HG03097 (cell line): Measurements from ENCODE around the gene EPAS1.

ENCODE experiments used
- ATAC-seq: cut with Tn5 transposase; IDR thresholded peaks from one replicate; pipeline ENCODE4 v1.9.1; 2021; ENCODE audit not compliant: unreplicated experiment, low FRiP score

EPAS1 gene

DNA sequence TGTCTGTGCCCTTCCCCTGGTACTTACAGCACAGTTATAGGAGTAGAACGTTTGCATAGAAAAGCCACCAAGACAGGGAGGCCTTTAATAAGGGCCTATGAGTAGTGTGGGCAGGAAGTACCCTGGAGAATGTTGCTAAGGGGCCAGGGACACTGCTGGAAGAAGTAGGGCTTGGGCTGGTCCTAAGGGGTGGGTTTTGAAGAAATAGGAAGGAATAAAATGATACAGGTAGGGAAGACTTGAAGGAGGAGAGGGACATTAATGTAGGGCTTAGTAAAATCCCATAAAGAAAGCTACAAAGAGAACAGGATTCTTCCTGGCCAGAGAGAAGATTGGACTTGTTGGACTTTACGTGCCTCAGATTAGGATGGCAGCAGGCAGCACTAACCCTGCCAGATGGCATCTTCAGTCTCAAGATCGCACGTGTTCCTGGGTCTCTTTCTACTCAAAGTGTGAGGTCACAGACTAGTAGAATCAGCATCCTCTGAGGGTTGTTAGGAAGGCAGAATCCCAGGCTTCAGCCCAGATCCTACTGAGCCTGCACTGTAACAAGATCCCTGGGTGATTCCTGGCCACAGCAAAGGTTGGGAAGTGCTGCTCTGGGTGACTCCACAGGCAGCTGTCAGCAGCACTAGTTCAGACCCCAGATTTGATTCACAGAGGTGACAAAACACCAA, 39.2 kb downstream of the EPAS1 start:
- ATAC-seq: no peak

DNA sequence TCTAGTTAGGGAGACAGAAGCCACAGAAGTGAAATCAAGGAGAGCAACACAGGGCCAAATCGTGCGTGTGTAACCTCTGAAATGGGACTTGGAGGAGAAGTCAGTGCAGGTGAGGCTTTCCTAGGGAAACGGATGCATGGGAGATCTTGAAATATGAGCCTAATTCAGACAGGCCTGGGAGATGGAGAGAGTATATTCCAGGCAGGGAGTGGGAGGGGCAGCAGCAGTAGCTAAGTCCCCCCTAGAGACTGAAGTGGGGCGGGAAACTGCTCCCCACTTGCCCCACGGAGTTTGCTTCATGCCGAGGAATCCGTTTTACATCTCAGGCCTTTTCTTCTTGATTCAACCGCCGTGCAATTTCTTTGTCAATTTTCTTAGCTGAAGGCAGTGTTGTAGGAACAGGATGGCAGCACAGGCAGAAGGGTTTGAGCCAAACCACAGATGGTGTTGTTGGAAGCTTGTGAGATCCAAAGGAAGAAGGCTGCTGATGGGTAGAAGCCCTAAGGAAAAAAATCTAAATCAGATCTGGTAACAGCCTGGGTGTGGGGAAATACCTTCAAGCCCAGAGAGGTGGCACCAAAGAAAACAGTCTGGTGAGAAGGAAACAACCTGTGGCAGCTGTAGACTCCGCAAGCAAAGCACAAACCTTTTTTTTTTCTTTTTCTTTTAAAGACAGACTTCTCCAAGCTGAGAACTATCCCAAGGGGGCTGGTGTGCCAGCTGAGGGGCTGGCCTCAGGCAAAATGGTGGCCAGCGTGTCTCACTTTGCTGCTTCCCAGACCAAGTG, 40.2 kb downstream of the EPAS1 start:
- ATAC-seq: no peak

DNA sequence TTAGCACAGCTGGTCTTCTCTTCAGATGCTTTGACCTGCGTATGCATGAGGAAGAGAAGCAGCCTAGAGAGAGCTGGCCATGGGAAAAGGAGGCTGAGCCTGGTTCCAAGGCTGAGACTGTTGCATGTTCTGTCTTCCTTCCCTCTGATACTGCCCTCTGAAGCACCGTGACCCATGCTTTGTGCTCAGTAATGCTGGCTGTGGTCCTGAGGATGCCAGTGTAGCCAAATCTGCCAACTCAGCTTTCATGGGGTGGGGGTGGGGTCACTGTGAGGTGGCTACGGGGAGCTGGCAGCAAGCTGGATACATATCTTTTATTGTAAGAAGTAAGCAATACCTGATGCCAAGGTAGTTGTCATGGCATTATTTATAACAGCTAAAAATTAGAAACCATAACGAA, 41.5 kb downstream of the EPAS1 start:
- no peak for ATAC-seq

DNA sequence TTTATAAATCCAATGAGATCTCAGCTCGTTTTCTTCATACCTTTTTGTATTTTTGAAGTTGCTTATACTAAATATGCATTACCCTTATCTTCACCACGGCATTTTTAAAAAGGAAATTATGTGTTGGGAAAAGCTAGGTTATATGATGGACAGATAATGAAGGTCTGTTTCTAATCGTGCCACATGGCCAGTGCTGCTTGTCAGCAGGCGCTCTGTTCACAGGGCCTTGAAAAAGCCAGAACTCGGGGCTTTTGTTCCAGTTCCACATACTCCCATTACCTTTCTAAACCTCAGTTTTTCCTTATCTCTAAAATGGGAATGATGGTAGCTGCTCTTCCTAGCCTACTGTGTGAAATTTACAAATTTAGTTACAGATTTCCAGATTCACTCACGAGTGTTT, 42.0 kb downstream of the EPAS1 start:
- ATAC-seq: no peak

DNA sequence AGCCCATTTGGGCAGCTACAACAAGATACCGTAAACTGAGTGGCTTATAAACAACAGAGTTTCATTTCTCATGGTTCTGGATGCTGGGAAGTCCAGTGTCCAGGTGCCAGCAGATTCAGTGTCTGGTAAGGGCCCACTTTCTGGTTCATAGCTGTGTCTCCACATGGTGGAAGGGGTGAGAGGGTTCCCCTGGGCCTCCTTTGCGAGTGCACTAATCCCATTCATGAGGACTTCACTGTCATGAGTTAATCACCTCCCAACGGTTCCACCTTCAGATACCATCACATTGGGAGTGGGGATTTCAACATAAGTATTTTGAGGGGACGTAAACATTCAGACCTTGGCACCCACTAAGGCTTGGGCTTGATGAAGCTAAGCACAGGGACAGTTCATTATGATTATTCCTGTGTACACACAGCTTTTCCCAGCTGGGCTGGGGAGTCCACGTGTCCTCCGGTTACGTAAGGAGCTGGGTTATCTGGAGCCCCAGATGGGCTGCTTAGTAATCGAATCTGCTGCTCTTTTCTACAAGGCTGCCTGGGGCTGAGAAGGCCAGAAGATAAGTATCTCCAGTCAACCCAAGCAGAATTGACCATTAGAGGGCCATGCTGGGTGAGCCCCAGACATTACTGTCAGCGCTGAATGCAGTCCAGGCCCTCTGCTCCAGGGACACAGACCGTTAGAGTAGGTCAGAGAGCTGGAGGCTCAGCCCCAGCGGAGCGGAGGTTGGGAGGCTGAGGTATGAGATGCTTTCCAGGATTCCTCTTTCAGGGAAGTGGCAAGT, 42.7 kb downstream of the EPAS1 start:
- no peak for ATAC-seq

DNA sequence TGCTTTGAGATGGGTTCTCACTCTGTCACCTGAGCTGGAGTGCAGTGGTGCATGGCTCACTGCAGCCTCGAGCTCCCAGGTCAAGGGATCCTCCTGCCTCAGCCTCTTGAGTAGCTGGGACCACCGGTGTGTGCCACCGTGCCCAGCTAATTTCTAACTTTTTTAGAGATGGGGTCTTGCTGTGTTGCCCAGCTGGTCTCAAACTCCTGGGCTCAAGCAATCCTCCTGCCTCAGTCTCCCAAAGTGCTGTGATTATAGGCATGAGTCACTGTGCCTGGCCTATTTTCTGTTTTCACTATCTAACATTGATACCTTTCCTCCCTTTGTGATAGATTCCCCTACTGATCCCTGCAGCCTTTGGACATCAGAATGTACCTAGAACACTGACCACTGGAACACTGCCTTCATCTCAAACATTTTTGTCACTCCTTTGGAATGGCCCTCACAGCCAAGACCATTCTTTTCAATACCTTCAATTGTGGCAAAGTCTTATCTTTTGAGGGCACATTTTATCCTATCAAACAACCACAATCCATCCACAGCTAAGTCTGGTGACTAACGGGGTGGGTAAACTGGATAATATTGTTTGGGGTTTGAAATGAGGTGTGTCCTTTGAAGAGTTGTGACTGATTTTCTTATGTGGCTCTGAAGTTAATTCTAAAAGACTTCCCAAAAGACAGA, 43.7 kb downstream of the EPAS1 start:
- no peak for ATAC-seq

DNA sequence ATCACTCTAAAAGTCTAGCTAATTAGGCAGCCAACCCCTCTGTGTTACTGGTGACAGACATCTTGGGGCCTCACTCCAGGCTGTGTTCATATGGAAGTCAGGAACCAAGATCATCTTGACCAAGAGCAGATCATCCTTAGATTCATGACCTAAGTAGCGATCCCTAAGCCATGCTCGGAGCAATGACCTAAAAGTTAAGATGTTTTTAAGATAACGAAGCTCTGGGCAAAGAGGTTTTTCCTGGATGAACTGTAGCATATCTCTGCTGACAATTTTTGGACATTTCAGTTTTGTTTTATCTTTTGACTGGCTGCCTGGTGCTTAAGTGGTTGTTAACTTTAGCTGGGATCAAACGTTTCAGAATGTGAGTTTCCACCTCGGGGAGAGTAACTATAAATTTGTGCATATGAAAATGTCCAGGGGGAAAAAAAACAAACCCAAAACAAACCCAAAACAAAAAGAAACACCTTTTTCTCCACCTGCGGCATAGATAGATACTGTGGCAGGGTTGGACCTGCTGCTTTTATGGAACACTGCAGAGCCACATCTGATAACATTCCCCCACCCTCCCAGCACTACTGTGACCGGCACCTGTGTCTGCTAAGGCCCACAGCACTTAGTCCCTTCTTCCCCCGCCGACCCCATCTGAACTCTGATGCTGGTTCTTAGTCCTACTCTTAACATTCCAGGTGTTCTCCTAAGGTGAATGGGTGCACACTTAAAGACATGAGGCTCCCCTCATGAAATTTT, 45.5 kb downstream of the EPAS1 start:
- no peak for ATAC-seq

DNA sequence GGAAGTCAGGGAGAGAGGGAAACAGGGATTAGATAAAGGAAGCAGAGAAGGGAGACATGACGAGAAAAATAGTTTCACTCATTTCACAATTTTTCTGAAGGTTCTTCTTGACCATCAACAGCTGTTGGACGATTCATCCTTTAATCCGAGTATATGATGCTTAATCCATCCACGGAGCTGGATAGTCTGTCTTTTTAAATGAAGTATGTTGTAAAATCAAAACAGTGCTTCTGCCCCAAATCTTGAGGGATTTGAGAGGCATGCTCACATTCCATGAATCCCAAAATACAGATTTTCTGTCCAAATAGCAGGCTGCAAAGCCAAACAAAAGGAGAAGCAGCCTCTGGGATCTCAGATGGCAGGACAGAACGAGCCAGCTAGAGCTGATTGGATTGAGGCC, 47.5 kb downstream of the EPAS1 start:
- ATAC-seq: no peak

DNA sequence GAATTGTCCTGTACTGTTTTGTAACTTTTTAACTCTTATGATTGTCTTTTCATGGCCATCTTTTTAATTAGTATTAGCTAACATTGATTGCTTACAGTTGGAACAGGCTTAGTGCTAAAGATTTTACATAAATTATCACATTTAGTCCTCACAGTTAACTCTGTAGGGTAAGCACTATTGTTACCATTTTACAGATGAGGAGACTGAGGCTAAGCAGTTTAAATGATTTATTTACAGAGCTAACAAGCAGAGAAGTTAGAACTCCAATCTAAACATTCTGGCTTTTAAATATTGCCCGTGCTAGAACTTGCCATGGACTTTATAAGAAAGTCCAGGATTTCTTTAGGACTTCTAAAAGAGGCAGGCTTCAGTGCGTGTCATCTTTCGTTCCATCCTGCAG, 48.6 kb downstream of the EPAS1 start:
- no peak for ATAC-seq

DNA sequence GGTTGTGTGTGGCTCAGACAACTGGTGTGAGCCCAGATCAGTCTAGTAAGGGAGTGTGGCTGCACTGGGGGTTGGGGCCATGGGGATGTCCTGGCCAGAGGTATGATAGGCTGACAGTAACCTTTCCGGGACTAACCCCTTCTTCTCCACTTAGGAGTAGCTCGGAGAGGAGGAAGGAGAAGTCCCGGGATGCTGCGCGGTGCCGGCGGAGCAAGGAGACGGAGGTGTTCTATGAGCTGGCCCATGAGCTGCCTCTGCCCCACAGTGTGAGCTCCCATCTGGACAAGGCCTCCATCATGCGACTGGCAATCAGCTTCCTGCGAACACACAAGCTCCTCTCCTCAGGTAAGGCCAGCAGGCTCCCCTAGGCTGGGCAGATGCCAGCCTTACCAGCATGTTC, 49.5 kb downstream of the EPAS1 start:
- ATAC-seq: no peak

DNA sequence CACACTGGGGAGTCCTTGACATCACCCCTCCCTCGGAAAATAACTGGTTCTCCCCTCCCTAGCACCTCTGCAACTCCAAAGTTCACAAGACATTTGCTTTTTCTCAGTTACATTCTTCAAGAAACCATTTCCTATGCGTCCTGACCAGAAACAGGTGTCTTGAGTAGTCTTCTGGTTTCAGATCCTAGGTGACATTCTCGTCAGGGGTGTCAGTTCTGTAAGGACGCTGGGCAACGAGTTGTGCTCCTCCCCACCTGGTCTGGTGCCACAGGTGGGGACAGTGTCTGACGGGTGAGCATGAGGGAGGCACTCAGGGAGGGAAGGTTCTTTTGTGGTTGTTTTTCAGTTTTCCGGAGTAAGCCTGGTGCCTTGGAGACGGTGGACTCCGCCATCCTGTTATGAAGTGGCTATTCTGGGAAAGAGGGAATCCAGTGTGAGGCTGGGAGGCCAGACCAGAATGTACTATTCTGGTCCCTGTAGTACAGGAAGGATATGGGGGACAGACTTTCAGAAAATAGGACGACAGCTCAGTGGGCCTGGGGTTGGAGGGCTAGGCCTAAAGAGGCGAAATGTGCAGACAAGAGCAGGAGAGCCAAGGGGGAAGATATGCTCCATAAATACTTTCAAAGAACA, 50.6 kb downstream of the EPAS1 start:
- ATAC-seq: no peak

DNA sequence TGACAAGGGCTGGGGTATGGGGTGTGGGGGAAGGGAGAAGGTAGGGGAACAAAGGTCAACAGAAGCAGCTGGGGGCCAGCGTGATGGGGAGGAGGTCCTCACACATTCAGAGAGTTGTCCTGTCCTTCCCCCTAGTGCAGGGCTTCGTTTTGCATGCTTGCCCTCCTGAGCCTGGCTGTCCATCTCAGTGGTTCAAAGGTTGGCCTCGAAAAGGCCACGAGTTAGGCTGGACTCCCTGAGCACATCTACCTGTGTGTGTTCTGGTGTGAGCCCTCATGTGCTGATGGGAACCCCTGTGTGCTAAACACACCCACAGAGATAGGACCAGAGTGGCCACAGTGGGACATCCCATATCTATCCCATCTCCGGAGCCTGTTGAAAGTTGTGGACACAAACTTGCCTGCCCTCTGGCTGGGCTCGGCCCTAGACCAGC, 51.9 kb downstream of the EPAS1 start:
- ATAC-seq: no peak

DNA sequence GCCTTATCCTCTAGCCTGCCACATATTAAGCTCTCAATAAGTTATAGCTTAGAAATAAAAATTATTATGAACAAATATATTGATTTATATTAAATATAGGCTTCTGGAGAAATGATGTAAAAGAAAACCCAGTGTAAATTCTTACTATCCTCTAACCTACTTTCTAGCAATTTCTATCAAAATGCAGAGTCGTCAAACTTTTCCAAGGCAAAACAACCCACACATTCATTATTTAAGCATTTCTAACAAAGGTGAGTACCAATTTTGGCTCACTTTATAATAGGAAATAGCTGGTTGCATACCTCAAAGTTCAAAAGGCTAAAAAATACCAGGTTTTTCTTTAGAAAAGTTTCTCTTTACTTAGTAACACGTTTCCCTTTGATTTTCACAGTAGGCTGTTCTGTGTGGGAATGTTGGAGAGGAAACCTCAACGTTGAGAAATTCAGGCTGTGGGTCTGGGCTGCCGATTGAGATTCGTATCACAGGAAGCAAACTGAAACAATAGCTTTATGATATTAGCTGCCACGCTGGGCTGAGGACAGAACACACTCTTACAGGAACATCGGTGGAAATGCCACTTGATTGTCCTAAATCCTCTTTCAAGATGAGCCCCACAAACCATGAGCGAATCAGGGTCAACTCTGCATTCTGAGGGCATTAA, 53.0 kb downstream of the EPAS1 start:
- ATAC-seq: no peak

DNA sequence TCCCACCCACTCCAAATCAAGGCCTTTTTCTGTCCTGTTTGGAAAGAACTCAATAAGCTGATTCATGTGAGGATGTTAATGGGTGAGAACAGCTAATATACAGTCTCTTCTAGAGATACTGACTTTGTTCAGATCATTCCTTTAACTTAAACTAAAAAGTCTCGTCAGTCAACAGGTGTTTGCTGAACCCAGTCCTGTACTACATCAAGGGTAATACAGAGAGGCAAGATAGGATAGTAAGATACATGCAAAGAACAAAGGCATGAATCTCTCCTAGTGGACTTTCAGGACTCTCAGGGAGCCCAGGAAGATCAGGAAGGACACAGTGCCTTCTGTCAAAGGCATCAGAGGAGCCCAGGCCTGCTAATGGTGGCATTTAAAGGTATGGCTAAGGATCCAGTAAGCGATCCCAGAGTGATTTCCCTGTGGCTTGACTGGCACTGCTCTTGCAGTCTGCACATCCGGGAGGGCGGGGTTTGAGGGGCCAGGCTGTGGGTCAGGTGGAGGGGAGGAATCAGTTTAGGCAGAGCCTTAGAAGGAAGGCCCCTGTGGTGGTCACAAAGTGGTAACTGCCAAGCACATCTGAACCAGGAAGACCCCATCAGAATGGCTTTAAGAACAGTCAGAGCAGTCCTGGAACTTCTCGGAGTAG, 54.0 kb downstream of the EPAS1 start:
- ATAC-seq: no peak

DNA sequence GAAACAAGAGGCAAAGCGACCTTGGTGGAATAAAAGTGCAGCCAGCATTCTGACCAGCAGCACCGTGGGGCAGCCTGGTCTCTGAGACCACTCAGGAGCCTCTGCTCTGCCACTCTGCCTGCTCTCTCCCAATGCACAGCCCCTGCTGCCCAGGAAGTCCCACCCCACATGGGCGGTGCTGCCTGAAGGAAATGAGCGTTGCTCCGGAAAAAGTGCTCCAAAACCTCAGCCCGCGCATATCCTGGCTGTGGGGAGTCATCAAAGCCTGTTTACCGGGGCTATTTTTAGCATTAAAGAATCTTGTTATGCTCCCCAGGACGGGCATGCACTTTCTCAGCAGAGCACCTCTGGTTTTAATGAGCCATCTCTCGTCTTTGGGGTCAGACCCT, 54.5 kb downstream of the EPAS1 start:
- no peak for ATAC-seq

DNA sequence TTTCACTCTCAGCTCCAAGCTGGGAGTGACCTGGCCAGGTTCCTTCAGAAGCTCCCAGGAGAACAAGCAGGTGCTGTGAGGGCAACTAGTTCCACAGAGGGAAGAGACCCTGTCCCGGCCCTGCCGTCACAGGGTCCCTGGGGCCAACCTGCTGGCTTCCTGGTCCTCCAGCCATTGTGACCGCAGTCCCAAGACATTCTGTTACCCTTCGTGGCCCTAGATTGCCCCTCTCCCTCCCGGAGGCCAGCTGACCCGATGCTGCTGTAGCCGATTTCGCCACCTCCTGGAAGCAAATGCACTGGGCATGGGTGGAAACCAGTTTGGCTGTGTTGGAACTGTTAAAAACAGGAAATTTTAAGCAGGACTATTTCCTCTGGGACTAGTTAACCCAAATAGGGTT, 55.4 kb downstream of the EPAS1 start:
- ATAC-seq: no peak

DNA sequence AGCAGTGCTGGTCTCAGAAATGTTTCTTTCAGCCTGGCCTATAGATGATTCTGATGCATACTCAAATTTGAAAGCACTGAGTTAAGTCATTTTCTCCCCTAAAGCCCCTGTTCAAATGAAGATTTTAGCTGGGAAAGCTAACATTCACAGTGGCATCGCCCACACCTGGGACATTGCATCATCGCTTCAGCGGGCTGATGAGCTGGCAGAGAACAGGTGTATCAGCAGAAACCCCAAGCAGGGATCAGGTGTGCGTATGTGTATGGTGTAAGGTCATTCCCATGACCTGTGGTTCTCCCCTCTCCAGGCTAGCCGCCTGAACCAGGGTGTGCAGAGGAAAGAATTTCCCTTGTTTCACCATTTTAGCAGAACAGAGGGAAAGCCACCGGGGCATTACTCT, 56.3 kb downstream of the EPAS1 start:
- no peak for ATAC-seq

DNA sequence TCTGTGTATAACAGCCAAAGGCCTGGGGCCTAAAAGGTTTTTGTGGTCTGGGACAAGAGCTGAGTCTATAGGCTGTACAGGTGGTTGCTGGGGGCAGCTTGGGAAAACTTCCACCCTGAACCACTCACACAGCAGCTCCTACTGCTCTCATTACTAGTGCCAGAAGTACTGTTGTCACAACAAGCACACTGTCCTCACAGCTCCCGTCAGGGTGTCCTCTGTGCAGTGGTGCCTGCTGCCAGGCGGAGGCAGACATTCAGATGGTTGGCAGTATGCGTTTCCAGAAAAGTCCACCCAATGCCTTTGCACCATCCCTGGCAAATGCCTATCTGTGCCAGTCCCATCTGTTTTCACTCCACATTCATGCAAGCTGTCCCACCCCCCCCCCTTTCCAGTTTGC, 58.5 kb downstream of the EPAS1 start:
- no peak for ATAC-seq

DNA sequence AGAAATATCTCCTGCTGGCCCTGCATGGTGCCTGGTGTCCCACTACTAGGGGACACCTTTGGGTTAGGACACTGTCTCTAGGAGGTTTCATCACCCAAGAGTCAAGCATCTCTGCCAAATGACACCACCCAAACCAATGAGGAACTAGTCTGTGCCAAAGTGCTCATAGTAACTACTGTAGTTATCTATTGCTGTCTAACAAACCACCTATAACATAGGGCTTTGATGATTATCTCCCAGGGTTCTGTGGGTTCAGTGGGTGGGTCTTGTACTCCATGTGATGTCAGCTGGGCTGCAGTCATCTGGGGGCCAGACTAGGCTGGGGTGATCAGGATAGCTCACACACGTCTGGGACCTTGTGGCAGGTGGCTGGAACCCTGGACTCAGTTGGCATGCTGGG, 59.8 kb downstream of the EPAS1 start:
- no peak for ATAC-seq
